Liver (tissue), 9 donors: ENCODE results near the gene CHPF2. TPM values are rescaled to one million over a fixed set of nuclear protein-coding genes. Genes with fewer than 3 reads are reported as not detected.

Experiments
- DNase-seq: peaks from one replicate; pipeline ENCODE4 v3.0.0-alpha.2; 2017; ENCODE audit warnings: low spot score
- H3K27ac ChIP-seq, 2 donors: one replicate each; pipeline ENCODE4 v1.7.0; 2013; ENCODE audit warnings: inconsistent platforms in 2 of 2, low read length in 2 of 2, control low read depth in 1 of 2, low read depth in 1 of 2, mild to moderate bottlenecking in 1 of 2
- H3K27me3 ChIP-seq, 4 donors: one replicate each; pipeline versions ENCODE4 v1.6.1 to v1.7.0; 2013; ENCODE audit warnings: low read length in 3 of 4, inconsistent platforms in 1 of 4, mild to moderate bottlenecking in 1 of 4, moderate library complexity in 1 of 4; ENCODE audit not compliant: control insufficient read depth in 4 of 4, insufficient read depth in 4 of 4
- H3K36me3 ChIP-seq, 4 donors: one replicate each; pipeline versions ENCODE4 v1.6.1 to v1.7.0; 2013; ENCODE audit warnings: low read length in 3 of 4, mild to moderate bottlenecking in 3 of 4, low read depth in 1 of 4, moderate library complexity in 1 of 4; ENCODE audit not compliant: control insufficient read depth in 4 of 4, insufficient read depth in 3 of 4
- H3K4me1 ChIP-seq, 4 donors: one replicate each; pipeline versions ENCODE4 v1.6.1 to v1.7.0; 2013; ENCODE audit warnings: low read length in 3 of 4, mild to moderate bottlenecking in 3 of 4, moderate library complexity in 1 of 4; ENCODE audit not compliant: control insufficient read depth in 4 of 4, insufficient read depth in 4 of 4
- H3K4me3 ChIP-seq, 3 donors: one replicate each; pipeline versions ENCODE4 v1.6.1 to v1.7.0; 2013; ENCODE audit warnings: low read length in 3 of 3, control low read depth in 1 of 3, low read depth in 1 of 3, mild to moderate bottlenecking in 1 of 3
- H3K9ac ChIP-seq, 2 donors: one replicate each; pipeline ENCODE4 v1.7.0; 2013; ENCODE audit warnings: low read length in 2 of 2, mild to moderate bottlenecking in 2 of 2, moderate library complexity in 2 of 2, control low read depth in 1 of 2, low read depth in 1 of 2
- H3K9me3 ChIP-seq, 4 donors: one replicate each; pipeline versions ENCODE4 v1.6.1 to v1.7.0; 2013; ENCODE audit warnings: low read length in 3 of 4; ENCODE audit not compliant: control insufficient read depth in 4 of 4
- CTCF ChIP-seq: fragments of 150-350 bp; IDR thresholded peaks from 2 replicates; pipeline ENCODE4 v1.5.1; 2017; ENCODE audit warnings: improper control_type of control experiment, low read depth, low read length; ENCODE audit not compliant: missing input control
- EGR1 ChIP-seq, 2 donors: IDR thresholded peaks; 2 replicates each; pipeline ENCODE4 v1.6.1; 2016 to 2018; ENCODE audit warnings: antibody characterized with exemption in 2 of 2, low read depth in 2 of 2
- FOXA1 ChIP-seq: IDR thresholded peaks from 2 replicates; pipeline ENCODE4 v1.6.1; 2016; ENCODE audit warnings: antibody characterized with exemption
- FOXA2 ChIP-seq: IDR thresholded peaks from 2 replicates; pipeline ENCODE4 v1.6.1; 2016; ENCODE audit warnings: antibody characterized with exemption
- GABPA ChIP-seq, 2 donors: IDR thresholded peaks in 1 of 2; conservative IDR thresholded peaks in 1 of 2; 2 replicates each; pipeline ENCODE4 v1.6.1; 2016; ENCODE audit warnings: antibody characterized with exemption in 2 of 2, mild to moderate bottlenecking in 1 of 2, moderate library complexity in 1 of 2
- HNF4A ChIP-seq, 2 donors: conservative IDR thresholded peaks; 2 replicates each; pipeline ENCODE4 v1.6.1; 2016; ENCODE audit warnings: antibody characterized with exemption in 2 of 2, mild to moderate bottlenecking in 2 of 2
- HNF4G ChIP-seq: IDR thresholded peaks from 2 replicates; pipeline ENCODE4 v1.6.1; 2016; ENCODE audit warnings: antibody characterized with exemption
- JUND ChIP-seq, 2 donors: IDR thresholded peaks; 2 replicates each; pipeline ENCODE4 v1.6.1; 2016; ENCODE audit warnings: antibody characterized with exemption in 2 of 2
- MAX ChIP-seq: IDR thresholded peaks from 2 replicates; pipeline ENCODE4 v1.6.1; 2016; ENCODE audit warnings: antibody characterized with exemption
- NR2F2 ChIP-seq: IDR thresholded peaks from 2 replicates; pipeline ENCODE4 v1.6.1; 2016; ENCODE audit warnings: antibody characterized with exemption
- RXRA ChIP-seq, 2 donors: IDR thresholded peaks; 2 replicates each; pipeline ENCODE4 v1.6.1; 2017 to 2018; ENCODE audit warnings: antibody characterized with exemption in 2 of 2, mild to moderate bottlenecking in 1 of 2
- SP1 ChIP-seq: IDR thresholded peaks from 2 replicates; pipeline ENCODE4 v1.6.1; 2018; ENCODE audit warnings: antibody characterized with exemption, mild to moderate bottlenecking
- TAF1 ChIP-seq: conservative IDR thresholded peaks from 2 replicates; pipeline ENCODE4 v1.6.1; 2016; ENCODE audit warnings: antibody characterized with exemption, mild to moderate bottlenecking
- YY1 ChIP-seq: IDR thresholded peaks from 2 replicates; pipeline ENCODE4 v1.6.1; 2016; ENCODE audit warnings: antibody characterized with exemption, mild to moderate bottlenecking
- WGBS: extraction: QIAGEN DNeasy Blood & Tissue Kit; methylation state at CpG from one replicate; pipeline ENCODE4 v1.1.7; 2013; 5-methylcytosine and 5-hydroxymethylcytosine counted together
- polyA plus RNA-seq, 2 donors: library from polyadenylated mRNA; stranded (reverse) in 1 of 2; unstranded in 1 of 2; fragments of 200-250 nt in 1 of 2; fragments of >200 nt in 1 of 2; fragmentation: Nextera tagmentation in 1 of 2; extraction: Ambion mirVana in 1 of 2; gene quantifications; one replicate each; pipeline versions ENCODE4 v1.2.1 to v1.2.3, GENCODE V29; 2013 to 2015
- total RNA-seq, 2 donors: library from RNA; depleted of rRNA; stranded (reverse); fragments of >200 nt; gene quantifications; one replicate each; pipeline ENCODE4 v1.2.3, GENCODE V29; 2014
- TF ChIP-seq, protein P1 (sequence below): IDR thresholded peaks from 2 replicates; pipeline ENCODE4 v1.6.1; 2016; ENCODE audit warnings: antibody characterized with exemption, mild to moderate bottlenecking
- TF ChIP-seq, protein P2 (sequence below): IDR thresholded peaks from 2 replicates; pipeline ENCODE4 v1.6.1; 2016; ENCODE audit warnings: antibody characterized with exemption
- TF ChIP-seq, protein P3 (sequence below): IDR thresholded peaks from 2 replicates; pipeline ENCODE4 v1.6.1; 2016; ENCODE audit warnings: antibody characterized with exemption
- donor health status: healthy.
- donor health status: healthy.
- donor health status: healthy.
- donor health status: healthy.
- donor health status: healthy.

Gene CHPF2
- total and polyA plus RNA-seq, 4 donors, result 4.1 to 19.7 (median 18.1) TPM

- TF ChIP-seq HNF4G (no peak), GABPA (IDR thresholded peaks at IDR 0.05 in 1 of 2, conservative IDR thresholded peaks at IDR 0.05 in 1 of 2) (no peak), YY1 (no peak), HNF4A (conservative IDR thresholded peaks at IDR 0.05) (no peak), FOXA2 (no peak), MAX (no peak)
- Histone ChIP-seq H3K9me3 (no peaks in the 10 kb centered on the region), H3K4me3 (no peak overlapping the region), H3K4me1 (no peaks in the 10 kb centered on the region), H3K36me3 (no peaks in the 10 kb centered on the region), H3K27me3 (peaks cover 0 to 9% (median under 1%) of the 10 kb centered on the region in 4 donors), H3K9ac (no peak overlapping the region), H3K27ac (no peak overlapping the region)
- no peak for DNase-seq
Measured at GRCh38 chr7:151197932-151198331, 34.4 kb upstream of the CHPF2 start.

GRCh38 chr7:151198945-151199848 lies 33.1 kb upstream of the CHPF2 start:
- Histone ChIP-seq H3K9me3 (no peaks in the 10 kb centered on the region), H3K36me3 (no peaks in the 10 kb centered on the region), H3K27me3 (peaks cover 0 to 13% (median under 1%) of the 10 kb centered on the region in 4 donors), H3K9ac (no peak overlapping the region), H3K27ac (no peak overlapping the region), H3K4me1 (no peaks in the 10 kb centered on the region), H3K4me3 (no peak overlapping the region)
- 64% methylated on average over 30 of the region's 30 CpGs for WGBS
- TF ChIP-seq YY1 (no peak), GABPA (IDR thresholded peaks at IDR 0.05 in 1 of 2, conservative IDR thresholded peaks at IDR 0.05 in 1 of 2) (no peak), EGR1 (IDR thresholded peaks at IDR 0.05; ENCODE audit: low read depth in 2 of 2) (no peak), SP1 (no peak), HNF4A (conservative IDR thresholded peaks at IDR 0.05) (no peak), NR2F2 (no peak), TAF1 (no peak), RXRA (IDR thresholded peaks at IDR 0.05) (no peak), HNF4G (no peak), FOXA1 (no peak), JUND (IDR thresholded peaks at IDR 0.05) (no peak), MAX (no peak), FOXA2 (no peak), CTCF (no peak)
- TF ChIP-seq, protein P1, sequence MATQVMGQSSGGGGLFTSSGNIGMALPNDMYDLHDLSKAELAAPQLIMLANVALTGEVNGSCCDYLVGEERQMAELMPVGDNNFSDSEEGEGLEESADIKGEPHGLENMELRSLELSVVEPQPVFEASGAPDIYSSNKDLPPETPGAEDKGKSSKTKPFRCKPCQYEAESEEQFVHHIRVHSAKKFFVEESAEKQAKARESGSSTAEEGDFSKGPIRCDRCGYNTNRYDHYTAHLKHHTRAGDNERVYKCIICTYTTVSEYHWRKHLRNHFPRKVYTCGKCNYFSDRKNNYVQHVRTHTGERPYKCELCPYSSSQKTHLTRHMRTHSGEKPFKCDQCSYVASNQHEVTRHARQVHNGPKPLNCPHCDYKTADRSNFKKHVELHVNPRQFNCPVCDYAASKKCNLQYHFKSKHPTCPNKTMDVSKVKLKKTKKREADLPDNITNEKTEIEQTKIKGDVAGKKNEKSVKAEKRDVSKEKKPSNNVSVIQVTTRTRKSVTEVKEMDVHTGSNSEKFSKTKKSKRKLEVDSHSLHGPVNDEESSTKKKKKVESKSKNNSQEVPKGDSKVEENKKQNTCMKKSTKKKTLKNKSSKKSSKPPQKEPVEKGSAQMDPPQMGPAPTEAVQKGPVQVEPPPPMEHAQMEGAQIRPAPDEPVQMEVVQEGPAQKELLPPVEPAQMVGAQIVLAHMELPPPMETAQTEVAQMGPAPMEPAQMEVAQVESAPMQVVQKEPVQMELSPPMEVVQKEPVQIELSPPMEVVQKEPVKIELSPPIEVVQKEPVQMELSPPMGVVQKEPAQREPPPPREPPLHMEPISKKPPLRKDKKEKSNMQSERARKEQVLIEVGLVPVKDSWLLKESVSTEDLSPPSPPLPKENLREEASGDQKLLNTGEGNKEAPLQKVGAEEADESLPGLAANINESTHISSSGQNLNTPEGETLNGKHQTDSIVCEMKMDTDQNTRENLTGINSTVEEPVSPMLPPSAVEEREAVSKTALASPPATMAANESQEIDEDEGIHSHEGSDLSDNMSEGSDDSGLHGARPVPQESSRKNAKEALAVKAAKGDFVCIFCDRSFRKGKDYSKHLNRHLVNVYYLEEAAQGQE, result no peak
- TF ChIP-seq, protein P2, sequence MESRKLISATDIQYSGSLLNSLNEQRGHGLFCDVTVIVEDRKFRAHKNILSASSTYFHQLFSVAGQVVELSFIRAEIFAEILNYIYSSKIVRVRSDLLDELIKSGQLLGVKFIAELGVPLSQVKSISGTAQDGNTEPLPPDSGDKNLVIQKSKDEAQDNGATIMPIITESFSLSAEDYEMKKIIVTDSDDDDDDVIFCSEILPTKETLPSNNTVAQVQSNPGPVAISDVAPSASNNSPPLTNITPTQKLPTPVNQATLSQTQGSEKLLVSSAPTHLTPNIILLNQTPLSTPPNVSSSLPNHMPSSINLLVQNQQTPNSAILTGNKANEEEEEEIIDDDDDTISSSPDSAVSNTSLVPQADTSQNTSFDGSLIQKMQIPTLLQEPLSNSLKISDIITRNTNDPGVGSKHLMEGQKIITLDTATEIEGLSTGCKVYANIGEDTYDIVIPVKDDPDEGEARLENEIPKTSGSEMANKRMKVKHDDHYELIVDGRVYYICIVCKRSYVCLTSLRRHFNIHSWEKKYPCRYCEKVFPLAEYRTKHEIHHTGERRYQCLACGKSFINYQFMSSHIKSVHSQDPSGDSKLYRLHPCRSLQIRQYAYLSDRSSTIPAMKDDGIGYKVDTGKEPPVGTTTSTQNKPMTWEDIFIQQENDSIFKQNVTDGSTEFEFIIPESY, result no peak
- TF ChIP-seq, protein P3, sequence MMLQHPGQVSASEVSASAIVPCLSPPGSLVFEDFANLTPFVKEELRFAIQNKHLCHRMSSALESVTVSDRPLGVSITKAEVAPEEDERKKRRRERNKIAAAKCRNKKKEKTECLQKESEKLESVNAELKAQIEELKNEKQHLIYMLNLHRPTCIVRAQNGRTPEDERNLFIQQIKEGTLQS, result no peak
- DNase-seq, result no peak
